Gastroesophageal sphincter (tissue), 3 donors: ENCODE measurements around the gene INPP5A.

Experiments used
- EP300 ChIP-seq: sonication (generic); formaldehyde crosslinking; IDR thresholded peaks from one replicate; pipeline ENCODE4 v1.6.1; 2017; ENCODE audit warnings: antibody characterized with exemption, mild to moderate bottlenecking
- POLR2A ChIP-seq, 2 donors: fragments of 450-650 bp; IDR thresholded peaks; one replicate each; pipeline ENCODE4 v1.6.1; 2017; ENCODE audit warnings: antibody characterized with exemption in 2 of 2, mild to moderate bottlenecking in 2 of 2, moderate library complexity in 1 of 2
- POLR2AphosphoS5 ChIP-seq: sonication (generic); formaldehyde crosslinking; IDR thresholded peaks from one replicate; pipeline ENCODE4 v1.6.1; 2017; ENCODE audit warnings: antibody characterized with exemption
- TF ChIP-seq, protein P1 (sequence below), 4 experiments: fragments of 200-600 bp in 2 of 4; fragments of 450-650 bp in 2 of 4; sonication (generic) in 1 of 4; IDR thresholded peaks; one replicate each; pipeline ENCODE4 v1.5.1; 2017 to 2019; ENCODE audit warnings: antibody characterized with exemption in 4 of 4, mild to moderate bottlenecking in 2 of 4, moderate library complexity in 2 of 4

DNA sequence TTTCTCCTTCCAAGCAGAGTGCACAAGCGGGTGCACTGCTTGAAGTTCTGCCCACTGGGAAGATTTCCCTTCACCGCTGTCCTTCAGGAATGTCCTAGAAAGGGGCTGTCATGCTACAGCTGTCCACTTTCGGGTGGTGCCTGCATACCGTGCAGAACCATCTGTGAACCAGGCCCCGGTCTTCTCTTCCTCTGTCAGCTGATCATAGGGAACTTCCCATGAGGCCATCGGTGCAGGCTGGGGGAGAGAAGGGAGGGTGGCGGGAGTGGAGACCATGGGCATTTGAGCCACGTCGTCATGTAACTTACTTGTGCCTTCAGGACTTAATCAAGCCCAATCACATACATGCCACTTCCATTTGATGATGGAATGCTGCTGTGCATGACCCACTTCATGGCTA lies 136.7 kb downstream of the INPP5A start:
- TF ChIP-seq, protein P1, sequence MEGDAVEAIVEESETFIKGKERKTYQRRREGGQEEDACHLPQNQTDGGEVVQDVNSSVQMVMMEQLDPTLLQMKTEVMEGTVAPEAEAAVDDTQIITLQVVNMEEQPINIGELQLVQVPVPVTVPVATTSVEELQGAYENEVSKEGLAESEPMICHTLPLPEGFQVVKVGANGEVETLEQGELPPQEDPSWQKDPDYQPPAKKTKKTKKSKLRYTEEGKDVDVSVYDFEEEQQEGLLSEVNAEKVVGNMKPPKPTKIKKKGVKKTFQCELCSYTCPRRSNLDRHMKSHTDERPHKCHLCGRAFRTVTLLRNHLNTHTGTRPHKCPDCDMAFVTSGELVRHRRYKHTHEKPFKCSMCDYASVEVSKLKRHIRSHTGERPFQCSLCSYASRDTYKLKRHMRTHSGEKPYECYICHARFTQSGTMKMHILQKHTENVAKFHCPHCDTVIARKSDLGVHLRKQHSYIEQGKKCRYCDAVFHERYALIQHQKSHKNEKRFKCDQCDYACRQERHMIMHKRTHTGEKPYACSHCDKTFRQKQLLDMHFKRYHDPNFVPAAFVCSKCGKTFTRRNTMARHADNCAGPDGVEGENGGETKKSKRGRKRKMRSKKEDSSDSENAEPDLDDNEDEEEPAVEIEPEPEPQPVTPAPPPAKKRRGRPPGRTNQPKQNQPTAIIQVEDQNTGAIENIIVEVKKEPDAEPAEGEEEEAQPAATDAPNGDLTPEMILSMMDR (IDR thresholded peaks at IDR 0.05): no peak
- no peak for TF ChIP-seq POLR2A (IDR thresholded peaks at IDR 0.05)
- TF ChIP-seq POLR2AphosphoS5: no peak
- TF ChIP-seq EP300: no peak
